GM12873 (cell line): ENCODE results near the gene BICDL2.

ENCODE experiments used
- TF ChIP-seq, protein P1 (sequence below): IDR thresholded peaks from 2 replicates; pipeline ENCODE4 v1.5.1; 2012; ENCODE audit warnings: low read depth, mild to moderate bottlenecking, moderate library complexity, low read length, control low read depth; ENCODE audit not compliant: insufficient read depth; ENCODE audit errors: missing control alignments

Gene BICDL2

DNA sequence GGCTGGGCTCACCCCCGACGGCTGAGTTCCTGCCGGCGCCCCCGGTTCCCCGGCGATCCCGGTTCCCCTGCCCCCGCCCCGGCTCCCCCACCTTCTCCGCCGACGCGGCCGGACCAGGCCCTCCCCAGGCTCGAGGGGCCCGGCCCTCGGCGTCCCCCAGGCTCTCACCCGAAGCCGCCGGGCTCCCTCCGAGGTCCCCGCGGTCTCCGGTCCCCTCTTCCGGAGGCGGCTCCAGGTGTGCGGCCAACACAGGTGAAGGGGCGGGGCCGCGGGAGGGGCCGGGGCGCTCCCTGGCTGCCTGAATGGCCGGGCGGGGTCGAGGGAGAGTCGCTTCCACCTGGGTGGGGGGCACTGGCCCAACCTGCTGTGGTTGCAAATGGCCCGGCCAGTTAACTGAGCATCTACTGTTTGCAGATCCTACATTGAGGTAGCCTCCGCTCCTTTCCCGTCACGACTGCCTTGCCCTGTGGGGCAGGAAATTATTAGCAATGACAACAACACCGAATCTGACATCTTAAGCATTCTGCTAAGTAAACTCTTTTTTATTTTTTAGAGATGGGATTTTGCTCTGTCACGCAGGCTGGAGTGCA lies at the start of gene BICDL2:
Gene BICDL2 (minus strand): TSS at position 219 of the 590 bp plus-strand sequence. CDS start 1,448 bp downstream, outside the sequence.
- TF ChIP-seq, protein P1, sequence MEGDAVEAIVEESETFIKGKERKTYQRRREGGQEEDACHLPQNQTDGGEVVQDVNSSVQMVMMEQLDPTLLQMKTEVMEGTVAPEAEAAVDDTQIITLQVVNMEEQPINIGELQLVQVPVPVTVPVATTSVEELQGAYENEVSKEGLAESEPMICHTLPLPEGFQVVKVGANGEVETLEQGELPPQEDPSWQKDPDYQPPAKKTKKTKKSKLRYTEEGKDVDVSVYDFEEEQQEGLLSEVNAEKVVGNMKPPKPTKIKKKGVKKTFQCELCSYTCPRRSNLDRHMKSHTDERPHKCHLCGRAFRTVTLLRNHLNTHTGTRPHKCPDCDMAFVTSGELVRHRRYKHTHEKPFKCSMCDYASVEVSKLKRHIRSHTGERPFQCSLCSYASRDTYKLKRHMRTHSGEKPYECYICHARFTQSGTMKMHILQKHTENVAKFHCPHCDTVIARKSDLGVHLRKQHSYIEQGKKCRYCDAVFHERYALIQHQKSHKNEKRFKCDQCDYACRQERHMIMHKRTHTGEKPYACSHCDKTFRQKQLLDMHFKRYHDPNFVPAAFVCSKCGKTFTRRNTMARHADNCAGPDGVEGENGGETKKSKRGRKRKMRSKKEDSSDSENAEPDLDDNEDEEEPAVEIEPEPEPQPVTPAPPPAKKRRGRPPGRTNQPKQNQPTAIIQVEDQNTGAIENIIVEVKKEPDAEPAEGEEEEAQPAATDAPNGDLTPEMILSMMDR: no peak

- TF ChIP-seq, protein P1: no peak
These were observed 49.3 kb upstream of the BICDL2 start for GRCh38 chr16:3085868-3086595.

DNA sequence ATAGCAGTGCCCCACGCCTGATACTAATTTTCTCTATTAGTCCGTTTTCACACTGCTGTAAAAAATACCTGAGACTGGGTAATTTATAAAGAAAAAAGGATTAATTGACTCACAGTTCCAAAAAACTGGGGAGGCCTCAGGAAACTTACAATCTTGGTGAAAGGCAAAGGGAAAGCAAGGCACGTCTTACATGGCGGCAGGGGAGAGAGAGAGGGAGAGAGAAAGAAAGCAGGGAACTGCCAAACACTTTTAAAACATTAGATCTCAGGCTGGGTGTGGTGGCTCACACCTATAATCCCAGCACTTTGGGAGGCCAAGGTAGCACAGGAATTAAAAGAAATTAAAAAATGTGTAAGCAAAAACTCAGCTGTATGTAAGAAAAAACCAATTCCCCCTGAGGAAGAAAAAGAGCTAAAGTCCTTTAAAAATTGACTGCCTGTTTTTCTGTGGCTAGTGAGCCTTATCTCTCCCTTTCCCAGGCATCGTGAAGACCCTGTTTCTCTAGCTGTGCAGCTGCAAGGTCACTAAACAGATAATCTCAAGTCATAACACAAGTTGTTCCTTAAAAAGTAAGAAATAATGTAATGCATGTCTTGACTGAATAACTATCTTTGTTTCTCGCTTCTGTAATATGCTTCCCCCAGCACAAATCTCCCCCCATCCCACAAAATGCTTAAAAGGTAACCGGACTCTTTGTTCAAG lies 48.4 kb upstream of the BICDL2 start:
- TF ChIP-seq, protein P1: no peak

DNA sequence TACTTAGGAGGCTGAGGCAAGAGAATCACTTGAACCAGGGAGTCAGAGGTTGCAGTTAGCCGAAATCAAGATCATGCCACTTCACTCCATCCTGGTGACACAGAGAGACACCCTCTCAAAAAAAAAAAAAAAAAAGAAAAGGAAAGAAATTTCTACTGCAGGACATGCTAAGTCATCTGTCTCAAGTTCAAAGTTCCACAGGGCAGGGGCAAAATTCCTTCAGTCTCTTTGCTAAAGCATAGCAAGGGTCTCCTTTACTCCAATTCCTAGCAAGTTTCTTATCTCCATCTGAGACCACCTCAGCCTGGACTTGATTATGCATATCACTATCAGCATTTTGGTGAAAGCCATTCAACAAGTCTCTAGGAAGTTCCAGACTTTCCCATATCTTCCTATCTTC lies 47.7 kb upstream of the BICDL2 start:
- TF ChIP-seq, protein P1: no peak

GRCh38 chr16:3080024-3080423 lies 43.3 kb upstream of the BICDL2 start:
- TF ChIP-seq, protein P1: no peak

GRCh38 chr16:3076577-3076976 lies 39.8 kb upstream of the BICDL2 start:
- TF ChIP-seq, protein P1: no peak

- TF ChIP-seq, protein P1: no peak
These were observed 38.8 kb upstream of the BICDL2 start for GRCh38 chr16:3075523-3075915.
